RWPE2 (cell line): Measurements from ENCODE around the gene KIFBP.
"Not testable (repeated sequence)": the region's sequence is repeated elsewhere in the genome, so short reads cannot be mapped to it uniquely, and the experiment has no call there.

Experiments used
- ATAC-seq: fragments of 200-7000 bp; cut with Tn5 transposase; 3 replicates; pipeline ENCODE4 v1.9.1; 2021; ENCODE audit warnings: low read depth
- DNase-seq: peaks from one replicate; pipeline ENCODE4 v3.0.0-alpha.2; 2020; ENCODE audit warnings: low spot score
- H3K27ac ChIP-seq: fragments of 450-650 bp; 2 replicates; pipeline ENCODE4 v1.5.1; 2017; ENCODE audit warnings: mild to moderate bottlenecking; ENCODE audit not compliant: poor library complexity, severe bottlenecking
- H3K27me3 ChIP-seq: fragments of 250-450 bp; sonication (Bioruptor Pico); 2 replicates; pipeline ENCODE4 v1.5.1; 2021; ENCODE audit warnings: mild to moderate bottlenecking, moderate library complexity; ENCODE audit not compliant: insufficient read depth, poor library complexity, severe bottlenecking
- H3K36me3 ChIP-seq: fragments of 250-450 bp; sonication (Bioruptor Pico); 2 replicates; pipeline ENCODE4 v1.5.1; 2020; ENCODE audit warnings: low read depth, mild to moderate bottlenecking, moderate library complexity
- H3K4me1 ChIP-seq: fragments of 250-450 bp; sonication (Bioruptor Pico); 2 replicates; pipeline ENCODE4 v1.5.1; 2021; ENCODE audit warnings: mild to moderate bottlenecking, moderate library complexity; ENCODE audit not compliant: insufficient read depth, poor library complexity, severe bottlenecking
- H3K4me3 ChIP-seq: fragments of 250-450 bp; sonication (Bioruptor Pico); 2 replicates; pipeline ENCODE4 v1.5.1; 2021; ENCODE audit warnings: mild to moderate bottlenecking, moderate library complexity; ENCODE audit not compliant: severe bottlenecking
- H3K9me3 ChIP-seq: fragments of 250-450 bp; sonication (Bioruptor Pico); 2 replicates; pipeline ENCODE4 v1.5.1; 2021; ENCODE audit warnings: mild to moderate bottlenecking, moderate library complexity; ENCODE audit not compliant: severe bottlenecking
- TF ChIP-seq, protein P1 (sequence below): fragments of 450-650 bp; IDR thresholded peaks from one replicate; pipeline ENCODE4 v1.5.1; 2017; ENCODE audit warnings: mild to moderate bottlenecking, moderate library complexity; ENCODE audit not compliant: poor library complexity, severe bottlenecking

Gene KIFBP

DNA sequence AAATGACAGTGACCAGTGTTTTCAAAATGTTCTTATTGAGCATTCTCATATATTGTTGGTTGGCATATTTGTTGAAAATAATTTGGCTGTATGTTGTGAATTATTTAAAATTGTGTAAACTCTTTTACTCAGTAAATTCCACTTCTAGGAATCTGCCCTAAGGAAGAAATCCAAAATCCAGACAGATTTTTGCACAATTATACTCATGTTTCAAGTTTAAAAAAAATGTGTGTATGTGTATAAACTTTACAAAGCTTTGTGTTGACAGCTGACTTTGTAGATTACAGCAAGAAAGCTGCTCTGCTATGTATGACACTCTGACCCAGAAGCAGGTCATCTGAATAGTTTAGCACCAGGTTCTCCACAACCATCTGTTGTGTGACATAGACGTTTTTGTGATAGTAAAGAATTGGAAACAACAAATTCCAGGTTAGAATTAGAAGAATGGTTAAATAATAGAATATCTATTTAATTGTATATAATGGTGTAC, 21.6 kb downstream of the KIFBP start:
- Histone ChIP-seq H3K4me3 (no peak overlapping the region), H3K27me3 (no peaks in the 10 kb centered on the region), H3K36me3 (peaks cover 89% of the 10 kb centered on the region), H3K27ac (no peak overlapping the region), H3K9me3 (no peaks in the 10 kb centered on the region), H3K4me1 (no peaks in the 10 kb centered on the region)
- DNase-seq = no peak
- TF ChIP-seq, protein P1, sequence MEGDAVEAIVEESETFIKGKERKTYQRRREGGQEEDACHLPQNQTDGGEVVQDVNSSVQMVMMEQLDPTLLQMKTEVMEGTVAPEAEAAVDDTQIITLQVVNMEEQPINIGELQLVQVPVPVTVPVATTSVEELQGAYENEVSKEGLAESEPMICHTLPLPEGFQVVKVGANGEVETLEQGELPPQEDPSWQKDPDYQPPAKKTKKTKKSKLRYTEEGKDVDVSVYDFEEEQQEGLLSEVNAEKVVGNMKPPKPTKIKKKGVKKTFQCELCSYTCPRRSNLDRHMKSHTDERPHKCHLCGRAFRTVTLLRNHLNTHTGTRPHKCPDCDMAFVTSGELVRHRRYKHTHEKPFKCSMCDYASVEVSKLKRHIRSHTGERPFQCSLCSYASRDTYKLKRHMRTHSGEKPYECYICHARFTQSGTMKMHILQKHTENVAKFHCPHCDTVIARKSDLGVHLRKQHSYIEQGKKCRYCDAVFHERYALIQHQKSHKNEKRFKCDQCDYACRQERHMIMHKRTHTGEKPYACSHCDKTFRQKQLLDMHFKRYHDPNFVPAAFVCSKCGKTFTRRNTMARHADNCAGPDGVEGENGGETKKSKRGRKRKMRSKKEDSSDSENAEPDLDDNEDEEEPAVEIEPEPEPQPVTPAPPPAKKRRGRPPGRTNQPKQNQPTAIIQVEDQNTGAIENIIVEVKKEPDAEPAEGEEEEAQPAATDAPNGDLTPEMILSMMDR = no peak
- ATAC-seq = no peak

DNA sequence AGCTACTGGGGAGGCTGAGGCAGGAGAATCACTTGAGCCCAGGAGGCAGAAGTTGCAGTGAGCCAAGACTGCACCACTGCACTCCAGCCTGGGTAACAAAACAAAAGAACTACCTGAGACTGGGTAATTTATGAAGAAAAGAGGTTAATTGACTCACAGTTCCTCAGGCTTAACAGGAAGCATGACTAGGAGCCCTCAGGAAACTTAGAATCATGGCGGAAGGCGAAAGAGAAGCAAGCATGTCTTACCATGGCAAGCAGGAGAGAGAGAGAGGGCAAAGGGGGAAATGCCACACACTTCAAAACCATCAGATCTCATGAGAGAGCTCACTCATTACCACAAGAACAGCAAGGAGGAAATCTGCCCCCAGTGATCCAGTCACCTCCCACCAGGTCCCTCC, 24.2 kb downstream of the KIFBP start:
- not testable (repeated sequence) for ATAC-seq, H3K27me3 ChIP-seq, DNase-seq, H3K4me1 ChIP-seq, H3K4me3 ChIP-seq, H3K9me3 ChIP-seq, H3K27ac ChIP-seq
- peaks cover 84% of the 10 kb centered on the region for H3K36me3 ChIP-seq

DNA sequence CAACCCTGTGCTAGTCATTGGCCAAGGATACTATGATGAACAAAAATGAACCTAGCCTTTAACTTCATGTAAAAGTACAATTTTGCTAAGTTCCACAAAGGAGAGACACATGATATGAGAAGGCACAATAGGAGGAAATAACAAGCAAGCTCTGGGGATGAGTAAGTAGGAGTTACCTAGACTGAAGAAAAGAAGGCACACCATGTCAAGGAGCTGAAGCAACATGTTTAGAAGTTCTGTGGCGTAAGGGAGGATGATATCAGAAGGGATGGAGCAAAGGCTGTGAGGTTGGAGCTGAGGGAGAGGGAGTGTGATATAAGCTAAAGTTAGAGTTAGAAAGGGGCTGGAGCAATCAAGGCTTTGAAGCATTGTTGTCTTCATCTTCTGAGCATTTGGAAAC, 25.6 kb downstream of the KIFBP start:
- ATAC-seq = no peak
- DNase-seq = no peak
- Histone ChIP-seq H3K4me3 (no peak overlapping the region), H3K4me1 (no peaks in the 10 kb centered on the region), H3K27ac (no peak overlapping the region), H3K27me3 (no peaks in the 10 kb centered on the region), H3K9me3 (no peaks in the 10 kb centered on the region), H3K36me3 (peaks cover 78% of the 10 kb centered on the region)
- TF ChIP-seq, protein P1 = no peak

DNA sequence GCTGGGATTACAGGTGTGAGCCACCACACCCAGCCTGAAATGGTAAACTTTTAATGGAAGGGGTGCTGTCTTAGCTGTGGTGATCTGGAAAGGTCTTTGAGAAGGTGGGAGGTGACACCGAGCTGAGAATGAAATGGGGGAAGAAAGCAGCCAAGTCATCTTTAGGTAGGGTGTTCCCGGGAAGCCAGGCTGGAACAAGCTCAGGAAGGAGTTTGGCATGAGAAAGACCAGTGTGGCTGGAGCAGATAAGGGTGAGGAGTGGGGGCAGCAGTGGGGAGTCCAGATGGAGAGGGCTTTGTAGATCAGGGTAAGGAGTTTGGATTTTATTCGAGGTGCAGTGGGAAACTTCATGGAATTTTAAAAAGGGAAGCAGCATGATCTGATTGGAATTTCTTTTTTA, 30.0 kb downstream of the KIFBP start:
- Histone ChIP-seq H3K4me1 (no peaks in the 10 kb centered on the region), H3K4me3 (no peak overlapping the region), H3K27me3 (no peaks in the 10 kb centered on the region), H3K27ac (no peak overlapping the region), H3K36me3 (peaks cover 38% of the 10 kb centered on the region), H3K9me3 (no peaks in the 10 kb centered on the region)
- no peak for DNase-seq
- TF ChIP-seq, protein P1 = no peak
- ATAC-seq = no peak

DNA sequence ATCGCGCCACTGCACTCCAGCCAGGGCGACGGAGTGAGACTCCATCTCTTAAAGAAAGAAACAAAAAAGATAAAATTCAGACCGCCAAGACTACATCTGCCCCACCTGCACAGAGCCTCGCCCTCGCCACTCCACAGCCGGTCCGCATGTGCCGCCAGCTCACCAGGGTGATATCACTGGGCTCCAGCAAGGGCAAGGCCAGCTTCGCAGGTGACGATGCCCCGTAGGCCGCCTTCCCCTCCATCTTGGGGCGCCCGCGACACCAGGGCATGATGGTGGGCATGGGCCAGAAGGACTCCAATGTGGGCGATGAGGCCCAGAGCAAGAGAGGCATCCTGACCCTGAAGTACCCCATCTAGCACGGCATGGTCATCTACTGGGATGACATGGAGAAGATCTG, 34.0 kb downstream of the KIFBP start:
- Histone ChIP-seq H3K27me3 (no peaks in the 10 kb centered on the region), H3K4me1 (no peaks in the 10 kb centered on the region), H3K9me3 (no peaks in the 10 kb centered on the region), H3K4me3 (no peak overlapping the region), H3K27ac (no peak overlapping the region), H3K36me3 (peaks cover 5% of the 10 kb centered on the region; the same call in 1 of the 2 replicates)
- no peak for ATAC-seq
- TF ChIP-seq, protein P1 = no peak
- no peak for DNase-seq
